Measurements from ENCODE around the gene AIPL1. TPM values are rescaled to one million over a fixed set of nuclear protein-coding genes. Genes with fewer than 3 reads are reported as not detected.

The AIPL1 gene
- total RNA-seq, 1 experiment from 2014 or later, result not detected

GRCh38 chr17:6462692-6463091, 27.8 kb upstream of the AIPL1 start:
- no peaks in the 10 kb centered on the region for H3K9me2 ChIP-seq (replicated peaks; ENCODE audit: insufficient read depth, low read length)
- H3K27me3 ChIP-seq (ENCODE audit: low read length), result no peaks in the 10 kb centered on the region
- no peak overlapping the region for H3K4me2 ChIP-seq (ENCODE audit: low read depth, low read length, poor library complexity, severe bottlenecking)
- H3K27ac ChIP-seq (ENCODE audit: low read length), result no peak overlapping the region
- no peak overlapping the region for H3K4me3 ChIP-seq (ENCODE audit: low read length)
- H3K79me2 ChIP-seq (ENCODE audit: low read length), result no peaks in the 10 kb centered on the region
- H3K9ac ChIP-seq (ENCODE audit: low read length), result no peak overlapping the region
- DNase-seq, result no peak
- H4K20me1 ChIP-seq (ENCODE audit: insufficient read depth, low read depth, low read length), result peaks cover 4% of the 10 kb centered on the region; the same call in 1 of the 2 replicates
- H3K4me1 ChIP-seq (ENCODE audit: low read length), result no peaks in the 10 kb centered on the region
- H3K9me3 ChIP-seq (ENCODE audit: low read length), result no peaks in the 10 kb centered on the region
- no peaks in the 10 kb centered on the region for H3K36me3 ChIP-seq (ENCODE audit: insufficient read depth, low read length)
- no peak overlapping the region for H2AFZ ChIP-seq (ENCODE audit: low read length)

- H3K4me3 ChIP-seq (ENCODE audit: low read length), result no peak overlapping the region
- no peak overlapping the region for H3K27ac ChIP-seq (ENCODE audit: low read length)
- no peak overlapping the region for H2AFZ ChIP-seq (ENCODE audit: low read length)
- H3K9me3 ChIP-seq (ENCODE audit: low read length), result no peaks in the 10 kb centered on the region
- H3K27me3 ChIP-seq (ENCODE audit: low read length), result no peaks in the 10 kb centered on the region
- no peaks in the 10 kb centered on the region for H3K9me2 ChIP-seq (replicated peaks; ENCODE audit: insufficient read depth, low read length)
- H3K4me1 ChIP-seq (ENCODE audit: low read length), result no peaks in the 10 kb centered on the region
- peaks cover 4% of the 10 kb centered on the region; the same call in 1 of the 2 replicates for H4K20me1 ChIP-seq (ENCODE audit: insufficient read depth, low read depth, low read length)
- no peak overlapping the region for H3K4me2 ChIP-seq (ENCODE audit: low read depth, low read length, poor library complexity, severe bottlenecking)
- no peaks in the 10 kb centered on the region for H3K36me3 ChIP-seq (ENCODE audit: insufficient read depth, low read length)
- no peak overlapping the region for H3K9ac ChIP-seq (ENCODE audit: low read length)
- no peaks in the 10 kb centered on the region for H3K79me2 ChIP-seq (ENCODE audit: low read length)
- DNase-seq, result no peak
These were observed 27.0 kb upstream of the AIPL1 start for GRCh38 chr17:6461792-6462524.

- Histone ChIP-seq H3K9ac (ENCODE audit: low read length) (no peak overlapping the region), H2AFZ (ENCODE audit: low read length) (no peak overlapping the region), H3K79me2 (ENCODE audit: low read length) (no peaks in the 10 kb centered on the region), H4K20me1 (ENCODE audit: insufficient read depth, low read depth, low read length) (peaks cover 4% of the 10 kb centered on the region; the same call in 1 of the 2 replicates), H3K27me3 (ENCODE audit: low read length) (no peaks in the 10 kb centered on the region), H3K9me2 (replicated peaks; ENCODE audit: insufficient read depth, low read length) (no peaks in the 10 kb centered on the region), H3K4me2 (ENCODE audit: low read depth, low read length, poor library complexity, severe bottlenecking) (no peak overlapping the region), H3K4me1 (ENCODE audit: low read length) (no peaks in the 10 kb centered on the region), H3K27ac (ENCODE audit: low read length) (no peak overlapping the region), H3K4me3 (ENCODE audit: low read length) (no peak overlapping the region), H3K36me3 (ENCODE audit: insufficient read depth, low read length) (no peaks in the 10 kb centered on the region), H3K9me3 (ENCODE audit: low read length) (no peaks in the 10 kb centered on the region)
- no peak for DNase-seq
These were observed 26.3 kb upstream of the AIPL1 start for GRCh38 chr17:6461246-6461645.

- no peak overlapping the region for H3K4me3 ChIP-seq (ENCODE audit: low read length)
- H3K9ac ChIP-seq (ENCODE audit: low read length), result no peak overlapping the region
- no peaks in the 10 kb centered on the region for H3K4me1 ChIP-seq (ENCODE audit: low read length)
- no peaks in the 10 kb centered on the region for H3K9me2 ChIP-seq (replicated peaks; ENCODE audit: insufficient read depth, low read length)
- no peak overlapping the region for H3K27ac ChIP-seq (ENCODE audit: low read length)
- H3K4me2 ChIP-seq (ENCODE audit: low read depth, low read length, poor library complexity, severe bottlenecking), result no peak overlapping the region
- no peaks in the 10 kb centered on the region for H3K9me3 ChIP-seq (ENCODE audit: low read length)
- no peak for DNase-seq
- no peaks in the 10 kb centered on the region for H3K27me3 ChIP-seq (ENCODE audit: low read length)
- no peaks in the 10 kb centered on the region for H3K36me3 ChIP-seq (ENCODE audit: insufficient read depth, low read length)
- H4K20me1 ChIP-seq (ENCODE audit: insufficient read depth, low read depth, low read length), result peaks cover 4% of the 10 kb centered on the region; the same call in 1 of the 2 replicates
- no peak overlapping the region for H2AFZ ChIP-seq (ENCODE audit: low read length)
- no peaks in the 10 kb centered on the region for H3K79me2 ChIP-seq (ENCODE audit: low read length)
These were observed 25.7 kb upstream of the AIPL1 start for GRCh38 chr17:6460531-6461161.

GRCh38 chr17:6458460-6458950, 23.6 kb upstream of the AIPL1 start:
- no peaks in the 10 kb centered on the region for H3K36me3 ChIP-seq (ENCODE audit: insufficient read depth, low read length)

GRCh38 chr17:6457688-6458459, 23.0 kb upstream of the AIPL1 start:
- Histone ChIP-seq H3K9me3 (ENCODE audit: low read length) (no peaks in the 10 kb centered on the region), H3K4me2 (ENCODE audit: low read depth, low read length, poor library complexity, severe bottlenecking) (no peak overlapping the region), H3K36me3 (ENCODE audit: insufficient read depth, low read length) (no peaks in the 10 kb centered on the region), H3K9ac (ENCODE audit: low read length) (no peak overlapping the region), H3K4me1 (ENCODE audit: low read length) (no peaks in the 10 kb centered on the region), H3K4me3 (ENCODE audit: low read length) (no peak overlapping the region), H3K27me3 (ENCODE audit: low read length) (no peaks in the 10 kb centered on the region), H3K79me2 (ENCODE audit: low read length) (no peaks in the 10 kb centered on the region), H4K20me1 (ENCODE audit: insufficient read depth, low read depth, low read length) (peaks cover 11% of the 10 kb centered on the region; the same call in 1 of the 2 replicates), H3K9me2 (replicated peaks; ENCODE audit: insufficient read depth, low read length) (no peaks in the 10 kb centered on the region), H3K27ac (ENCODE audit: low read length) (no peak overlapping the region), H2AFZ (ENCODE audit: low read length) (no peak overlapping the region)
- no peak for DNase-seq

More at GRCh38 chr17:6458460-6458950, 23.6 kb upstream of the AIPL1 start:
- H3K79me2 ChIP-seq (ENCODE audit: low read length), result no peaks in the 10 kb centered on the region
- no peak for DNase-seq
- no peak overlapping the region for H3K27ac ChIP-seq (ENCODE audit: low read length)
- H4K20me1 ChIP-seq (ENCODE audit: insufficient read depth, low read depth, low read length), result peaks cover 8% of the 10 kb centered on the region; the same call in 1 of the 2 replicates
- no peaks in the 10 kb centered on the region for H3K27me3 ChIP-seq (ENCODE audit: low read length)
- H3K4me2 ChIP-seq (ENCODE audit: low read depth, low read length, poor library complexity, severe bottlenecking), result no peak overlapping the region
- H3K9me2 ChIP-seq (replicated peaks; ENCODE audit: insufficient read depth, low read length), result no peaks in the 10 kb centered on the region
- no peaks in the 10 kb centered on the region for H3K4me1 ChIP-seq (ENCODE audit: low read length)
- H3K9me3 ChIP-seq (ENCODE audit: low read length), result no peaks in the 10 kb centered on the region
- H2AFZ ChIP-seq (ENCODE audit: low read length), result no peak overlapping the region
- no peak overlapping the region for H3K9ac ChIP-seq (ENCODE audit: low read length)
- no peak overlapping the region for H3K4me3 ChIP-seq (ENCODE audit: low read length)

- H2AFZ ChIP-seq (ENCODE audit: low read length), result no peak overlapping the region
- no peak overlapping the region for H3K9ac ChIP-seq (ENCODE audit: low read length)
- H3K4me2 ChIP-seq (ENCODE audit: low read depth, low read length, poor library complexity, severe bottlenecking), result no peak overlapping the region
These were observed 22.2 kb upstream of the AIPL1 start for GRCh38 chr17:6456914-6457687.

More at GRCh38 chr17:6456914-6457687, 22.2 kb upstream of the AIPL1 start:
- Histone ChIP-seq H3K36me3 (ENCODE audit: insufficient read depth, low read length) (no peaks in the 10 kb centered on the region), H4K20me1 (ENCODE audit: insufficient read depth, low read depth, low read length) (peaks cover 7% of the 10 kb centered on the region; the same call in 1 of the 2 replicates), H3K4me1 (ENCODE audit: low read length) (no peaks in the 10 kb centered on the region), H3K79me2 (ENCODE audit: low read length) (no peaks in the 10 kb centered on the region), H3K4me3 (ENCODE audit: low read length) (no peak overlapping the region), H3K27me3 (ENCODE audit: low read length) (no peaks in the 10 kb centered on the region), H3K9me2 (replicated peaks; ENCODE audit: insufficient read depth, low read length) (no peaks in the 10 kb centered on the region), H3K27ac (ENCODE audit: low read length) (no peak overlapping the region), H3K9me3 (ENCODE audit: low read length) (no peaks in the 10 kb centered on the region)
- DNase-seq, result no peak
